CD1c-positive myeloid dendritic cell (primary cell): ENCODE measurements around the gene TLE1.
A peak's percentile ranks its signal among the peaks of the same experiment; 100 is the strongest.

ENCODE experiments used
- DNase-seq: peaks from one replicate; pipeline ENCODE4 v3.0.0-alpha.2; 2016; ENCODE audit errors: extremely low spot score

Gene TLE1

DNA sequence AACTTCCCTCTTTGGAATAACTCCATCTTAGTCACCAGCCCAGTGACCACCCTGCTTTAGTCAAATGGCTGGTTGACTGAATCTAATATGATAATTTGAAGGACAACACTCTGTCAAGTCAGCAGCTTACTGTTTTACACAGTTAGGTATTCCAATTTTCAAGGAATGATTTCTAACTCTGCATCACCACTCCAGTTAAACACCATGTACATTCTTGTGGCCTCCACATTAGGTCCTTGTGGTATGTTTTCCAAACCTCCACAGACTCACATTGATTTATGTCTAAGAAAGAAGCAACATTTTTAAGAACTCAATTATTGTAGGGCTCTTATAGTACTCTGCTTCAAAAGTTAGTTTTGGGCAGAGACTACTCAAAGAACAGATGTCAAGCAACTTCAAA lies 110.7 kb downstream of the TLE1 start:
- no peak for DNase-seq

DNA sequence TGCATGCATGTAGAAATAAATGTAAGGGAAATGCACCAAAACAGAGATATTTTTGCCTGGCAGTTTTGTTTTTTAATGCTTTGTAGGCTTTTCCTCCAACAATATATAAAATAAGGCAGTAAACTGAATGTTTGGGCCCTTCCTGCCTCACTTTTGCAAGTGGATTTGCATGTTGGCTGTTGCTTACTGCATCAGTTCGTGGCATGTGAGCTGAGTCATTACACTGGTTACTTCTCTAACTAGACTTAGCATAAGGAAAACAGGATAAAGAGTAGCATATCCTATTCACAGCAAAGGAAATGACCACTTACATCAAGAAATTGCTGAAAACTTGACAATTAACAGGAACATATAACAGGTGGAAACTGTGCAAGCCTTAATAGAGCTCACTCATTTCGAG lies 113.4 kb downstream of the TLE1 start:
- peak; percentile 19 for DNase-seq

DNA sequence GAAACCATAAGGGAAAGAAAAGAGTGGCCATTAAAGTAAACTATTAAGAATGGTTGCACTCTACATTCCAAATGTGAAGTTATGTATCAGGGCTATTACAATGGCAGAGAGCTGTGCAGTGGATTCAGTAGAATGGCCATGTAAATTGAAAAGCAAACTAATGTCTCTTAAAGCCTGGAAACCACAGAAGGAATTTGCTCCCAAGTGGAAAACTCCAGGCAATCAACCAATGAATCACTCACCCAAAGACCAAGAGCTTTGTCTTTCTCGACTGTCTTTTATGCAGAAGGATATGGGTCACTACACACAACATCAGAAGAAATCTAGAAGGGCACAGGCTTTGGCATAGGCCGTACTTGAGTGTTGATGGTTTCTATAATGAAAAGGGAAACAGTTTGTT lies 114.9 kb downstream of the TLE1 start:
- DNase-seq = no peak

DNA sequence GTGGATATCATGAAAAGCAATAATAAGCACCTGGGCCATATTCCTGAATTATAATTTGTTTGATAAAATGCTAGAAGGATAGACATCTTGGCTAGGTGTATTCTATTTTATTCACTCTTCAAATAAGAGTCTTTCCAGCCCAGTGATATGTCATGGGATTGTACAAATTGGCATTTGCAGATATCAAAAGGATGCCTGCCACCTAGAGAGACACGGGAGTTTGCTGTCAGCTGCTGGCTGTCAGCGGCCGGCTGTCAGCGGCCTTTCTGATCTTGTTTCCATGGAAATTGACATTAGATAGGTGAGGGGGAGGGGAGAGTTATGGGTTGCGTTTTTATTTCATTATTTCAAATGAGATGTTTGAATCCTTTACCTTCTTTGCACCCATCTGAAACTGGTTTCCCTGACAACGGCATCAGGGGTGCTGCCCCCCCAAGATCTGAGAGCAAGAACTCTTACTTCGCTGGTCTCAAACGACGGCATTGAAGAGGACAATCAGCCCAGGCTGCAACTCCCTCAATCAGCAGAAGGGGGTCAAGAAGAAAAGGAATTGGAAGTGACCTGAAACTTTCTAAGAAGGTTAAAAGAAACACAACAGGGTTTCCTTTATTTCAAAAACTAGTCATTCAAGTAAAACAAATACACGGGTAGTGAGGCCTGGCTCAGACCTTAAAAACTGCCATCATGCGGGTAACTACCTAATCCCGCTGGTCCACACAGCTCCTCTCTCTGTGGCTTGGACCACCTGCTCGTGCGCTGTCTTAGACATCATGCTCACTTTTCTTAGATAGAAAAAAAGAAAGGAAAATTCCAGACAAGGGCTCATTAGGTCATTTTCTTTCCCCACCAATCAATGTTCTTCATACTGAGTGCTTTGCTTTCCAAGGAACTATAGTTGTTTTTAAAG lies 115.7 kb downstream of the TLE1 start:
- no peak for DNase-seq

DNA sequence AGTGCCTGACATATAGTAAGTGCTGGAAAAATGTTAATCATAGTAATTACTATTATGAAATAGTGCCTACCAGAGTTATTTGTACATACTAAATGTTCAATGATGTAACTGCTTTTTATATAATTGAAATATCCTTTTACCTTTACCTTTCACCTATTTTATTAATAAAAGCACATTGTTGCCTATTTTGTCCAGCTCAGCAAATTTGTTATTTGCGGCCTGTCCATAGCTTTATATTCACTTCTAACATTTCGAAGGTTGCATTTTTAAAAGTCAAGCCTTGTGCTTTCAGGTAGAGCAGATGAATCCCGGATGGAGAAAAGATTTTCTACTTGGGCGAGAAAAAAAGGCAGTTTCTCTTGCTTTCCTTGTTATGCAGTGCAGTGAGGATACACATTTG lies 119.3 kb downstream of the TLE1 start:
- no peak for DNase-seq

DNA sequence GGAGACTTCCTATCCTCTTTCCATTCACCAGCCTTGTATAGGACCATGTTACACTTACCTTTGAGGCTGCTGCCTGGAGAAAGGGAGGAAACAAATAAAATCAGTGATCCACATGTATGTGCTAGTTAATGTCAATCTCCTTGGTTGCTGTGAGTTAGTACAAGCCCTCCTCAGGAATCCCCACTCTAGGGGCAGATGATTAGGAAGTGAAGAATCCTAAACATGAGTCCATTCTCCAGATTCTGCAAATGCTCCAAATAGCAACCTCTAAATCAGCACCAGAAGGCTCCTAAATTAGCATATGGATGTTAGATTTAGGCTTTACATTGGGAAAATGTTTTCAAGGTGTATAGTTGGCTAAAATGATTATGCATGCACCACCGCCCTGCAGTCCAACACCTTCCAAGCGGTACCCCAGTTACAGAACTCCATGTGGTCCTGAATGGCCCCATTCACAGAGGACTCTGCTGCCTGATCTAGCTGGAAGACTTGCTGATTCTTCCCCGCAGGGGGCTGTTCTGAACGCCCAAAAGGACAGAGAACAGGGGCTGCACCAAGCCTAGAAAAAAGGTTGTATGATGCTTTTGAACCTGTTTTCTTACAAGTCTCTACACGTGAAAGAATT lies 123.2 kb downstream of the TLE1 start:
- DNase-seq = no peak

DNA sequence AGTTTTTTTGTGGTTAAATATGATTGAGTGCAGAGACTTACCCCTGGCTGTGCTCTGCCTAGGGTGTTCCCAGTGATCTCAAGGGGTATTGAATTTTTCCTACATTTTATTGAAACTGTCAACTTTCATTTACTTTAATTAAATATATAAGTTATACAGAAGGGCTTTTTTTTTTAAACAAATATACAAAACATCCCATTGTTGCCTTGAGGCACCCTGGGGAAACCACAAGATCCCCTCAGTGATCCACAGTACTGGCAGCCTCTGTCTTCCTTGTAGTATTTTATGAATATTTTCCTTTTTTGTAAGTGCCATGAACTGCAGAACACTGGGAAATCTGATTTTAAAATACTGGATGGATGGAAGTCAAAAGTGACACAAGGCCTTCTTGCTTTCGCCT lies 123.7 kb downstream of the TLE1 start:
- DNase-seq = no peak

DNA sequence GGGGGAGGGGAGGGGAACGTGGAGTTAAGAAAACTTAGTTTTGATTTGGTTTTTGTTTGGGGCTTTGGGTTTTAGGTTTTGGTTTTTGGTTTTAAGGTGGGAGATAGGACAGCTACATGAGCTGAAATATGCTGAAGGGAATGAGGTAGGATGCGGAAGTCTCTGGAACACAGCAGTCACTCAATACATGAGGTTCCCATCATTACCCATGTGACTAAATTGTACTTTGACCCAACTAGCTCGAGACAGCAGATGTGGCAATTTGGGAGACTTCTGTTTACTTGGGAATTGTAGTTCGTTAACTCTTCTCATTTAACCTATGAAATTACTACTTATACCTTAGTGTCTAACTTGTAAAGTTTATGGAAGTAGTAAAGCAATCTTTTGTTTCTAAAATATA lies 124.2 kb downstream of the TLE1 start:
- no peak for DNase-seq

DNA sequence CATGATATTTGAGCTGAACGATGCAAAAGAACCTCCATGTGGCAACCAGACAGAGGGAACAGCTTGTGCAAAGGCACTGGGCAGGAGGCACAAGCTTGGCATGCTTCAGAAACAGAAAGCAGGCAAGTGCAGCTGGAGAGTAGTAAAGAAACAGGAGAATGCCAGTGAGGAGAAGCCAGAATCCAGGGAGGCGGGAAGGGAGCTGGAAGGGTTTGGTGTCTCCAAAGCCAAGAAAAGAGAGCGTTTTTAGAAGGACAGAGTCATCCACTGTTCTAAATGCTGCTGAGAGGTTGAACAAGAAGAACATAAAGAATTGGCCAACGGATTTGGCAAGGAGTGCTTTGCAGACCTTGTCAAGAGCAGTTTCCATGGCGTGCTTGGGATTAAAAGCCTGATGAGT lies 124.7 kb downstream of the TLE1 start:
- DNase-seq = no peak

DNA sequence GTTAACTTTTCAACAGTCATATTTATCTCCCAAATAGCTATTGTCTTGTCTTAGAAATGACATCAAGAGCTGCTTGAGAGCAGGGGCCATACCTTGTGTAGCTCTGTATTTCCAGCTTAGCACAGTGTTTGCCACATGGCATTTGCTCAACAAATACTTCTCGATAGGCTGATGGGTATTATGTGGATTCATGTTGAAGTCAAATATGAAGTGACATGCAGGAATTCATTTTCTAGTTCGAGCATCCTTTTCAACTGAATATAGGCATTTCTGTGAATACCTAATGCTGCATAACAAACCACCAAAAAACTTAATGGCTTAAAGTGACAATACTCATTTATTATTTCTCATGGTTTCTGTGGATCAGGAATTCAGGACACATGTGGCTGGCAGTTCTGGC lies 125.6 kb downstream of the TLE1 start:
- DNase-seq = no peak

DNA sequence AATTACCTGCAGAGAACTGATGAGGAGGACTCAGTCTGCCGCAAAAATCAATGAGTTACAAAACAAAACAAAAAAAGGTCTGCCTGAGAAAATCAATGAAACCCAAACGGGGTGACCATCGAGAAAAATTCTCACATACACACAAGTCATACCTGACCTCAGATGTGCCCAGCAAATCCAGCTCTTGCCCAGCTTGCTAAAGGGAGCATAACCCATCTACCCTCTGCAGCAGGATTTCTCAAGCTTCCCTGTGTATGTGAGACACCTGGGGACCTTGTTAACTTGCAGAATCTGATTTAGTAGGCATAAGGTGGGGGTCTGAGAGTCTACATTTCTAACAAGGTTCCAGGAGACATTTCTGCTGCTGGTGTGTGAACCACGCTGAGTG lies 126.3 kb downstream of the TLE1 start:
- no peak for DNase-seq

DNA sequence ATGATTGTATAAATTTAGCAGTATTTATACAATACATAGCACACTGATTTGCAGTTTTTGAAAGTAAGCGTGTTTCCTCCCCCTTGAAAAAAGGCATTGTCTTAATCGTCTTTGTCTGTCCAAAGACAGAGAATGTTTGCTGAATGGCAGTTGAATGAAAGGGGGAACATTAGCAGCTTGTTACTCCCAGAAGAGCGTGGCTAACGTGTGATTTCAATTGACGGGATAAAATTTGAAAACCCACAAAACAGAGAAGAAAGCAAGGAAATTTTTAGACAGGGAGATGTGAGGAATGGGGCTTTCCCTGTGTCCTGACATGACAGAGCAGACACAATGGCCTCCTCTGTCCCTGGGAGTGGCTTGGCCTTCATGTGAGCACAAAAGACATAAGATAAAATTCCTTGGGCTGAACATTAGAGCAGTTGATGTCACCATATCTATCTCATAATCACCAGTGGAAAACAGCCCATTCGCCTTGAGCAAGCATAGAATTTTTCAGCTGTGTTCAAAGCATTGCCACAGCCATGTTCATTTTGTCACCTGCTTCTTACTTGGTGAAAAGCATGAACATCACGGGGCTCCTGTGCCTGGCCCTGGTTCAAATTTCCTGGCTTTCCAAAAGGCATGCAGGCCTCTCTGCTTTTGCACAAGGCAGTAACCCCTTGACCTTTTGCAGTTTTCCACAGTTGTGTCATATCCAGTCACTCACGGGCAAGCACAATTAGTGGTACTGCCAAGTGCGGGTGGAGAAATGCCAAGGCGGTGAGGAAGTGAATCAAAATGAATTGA lies 126.9 kb downstream of the TLE1 start:
- no peak for DNase-seq

DNA sequence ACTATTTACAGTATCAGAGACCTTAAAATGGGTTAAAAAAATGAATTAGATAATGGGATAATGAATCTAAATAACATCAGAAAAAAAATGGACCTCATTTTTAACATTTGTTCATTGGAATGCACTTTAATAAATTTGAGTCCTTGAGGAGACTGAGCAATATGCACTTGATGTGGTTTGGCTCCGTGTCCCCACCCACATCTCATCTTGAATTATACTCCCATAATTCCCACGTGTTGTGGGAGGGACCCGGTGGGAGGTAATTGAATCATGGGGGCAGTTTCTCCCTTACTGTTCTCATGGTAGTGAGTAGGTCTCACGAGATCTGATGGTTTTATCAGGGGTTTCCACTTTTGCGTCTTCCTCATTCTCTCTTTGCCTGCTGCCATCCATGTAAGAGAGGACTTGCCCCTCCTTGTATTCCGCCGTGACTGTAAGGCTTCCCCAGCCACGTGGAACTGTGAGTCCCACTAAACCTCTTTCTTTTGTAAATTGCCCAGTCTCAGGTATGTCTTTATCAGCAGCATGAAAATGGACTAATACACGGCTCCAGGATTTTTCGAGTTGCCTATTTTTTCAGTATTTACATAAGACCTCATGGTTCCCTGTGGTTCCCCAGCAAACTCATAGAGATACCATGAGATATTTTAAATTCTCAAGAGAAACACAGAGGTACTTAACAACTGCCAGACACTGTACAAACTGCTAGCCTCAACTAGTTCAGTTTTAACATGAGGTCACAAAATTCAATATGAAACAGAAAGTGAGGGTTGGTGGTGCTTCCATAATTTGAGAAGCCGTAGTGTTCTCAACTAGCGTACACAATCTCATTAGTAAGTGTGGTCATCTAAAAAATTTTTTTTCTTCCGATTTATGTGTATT lies 128.3 kb downstream of the TLE1 start:
- DNase-seq = no peak

DNA sequence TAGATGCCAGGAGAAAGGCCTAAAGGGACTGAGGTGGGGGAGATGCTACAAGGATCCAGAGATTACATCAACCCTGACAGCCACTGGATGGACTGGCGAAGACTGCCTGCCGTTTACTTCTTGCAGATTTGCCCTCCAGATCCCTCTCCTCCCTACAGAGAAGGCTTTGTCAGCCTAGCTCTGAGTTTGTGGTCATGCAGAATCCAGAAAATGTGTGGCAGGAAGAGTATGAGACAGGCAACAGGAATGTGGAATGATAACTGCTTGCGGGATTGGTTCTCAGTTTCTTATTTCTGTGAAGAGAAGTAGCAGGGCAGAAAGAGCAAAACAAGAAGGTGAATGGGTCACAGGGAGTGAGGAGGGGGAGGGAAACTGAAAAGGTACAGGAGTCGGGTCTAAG lies 129.6 kb downstream of the TLE1 start:
- DNase-seq = no peak

DNA sequence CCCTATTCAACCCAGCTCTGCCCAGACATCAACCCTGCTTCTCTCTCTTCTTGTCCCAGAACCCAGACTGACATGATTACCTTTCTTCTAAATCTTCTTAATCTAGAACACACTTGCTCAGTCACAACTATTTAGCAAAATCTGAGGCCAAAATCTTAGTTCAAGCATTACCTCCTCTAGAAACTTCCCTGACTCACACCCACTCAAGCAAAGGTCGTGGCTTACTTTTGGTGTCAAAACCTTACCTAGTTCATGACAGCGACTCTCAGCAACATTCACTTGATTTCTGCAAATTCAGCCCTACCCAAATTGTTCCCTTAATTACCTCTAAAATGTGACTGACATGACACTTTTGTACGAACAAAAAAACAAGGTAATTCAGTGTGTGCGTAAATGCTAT lies 130.2 kb downstream of the TLE1 start:
- no peak for DNase-seq

DNA sequence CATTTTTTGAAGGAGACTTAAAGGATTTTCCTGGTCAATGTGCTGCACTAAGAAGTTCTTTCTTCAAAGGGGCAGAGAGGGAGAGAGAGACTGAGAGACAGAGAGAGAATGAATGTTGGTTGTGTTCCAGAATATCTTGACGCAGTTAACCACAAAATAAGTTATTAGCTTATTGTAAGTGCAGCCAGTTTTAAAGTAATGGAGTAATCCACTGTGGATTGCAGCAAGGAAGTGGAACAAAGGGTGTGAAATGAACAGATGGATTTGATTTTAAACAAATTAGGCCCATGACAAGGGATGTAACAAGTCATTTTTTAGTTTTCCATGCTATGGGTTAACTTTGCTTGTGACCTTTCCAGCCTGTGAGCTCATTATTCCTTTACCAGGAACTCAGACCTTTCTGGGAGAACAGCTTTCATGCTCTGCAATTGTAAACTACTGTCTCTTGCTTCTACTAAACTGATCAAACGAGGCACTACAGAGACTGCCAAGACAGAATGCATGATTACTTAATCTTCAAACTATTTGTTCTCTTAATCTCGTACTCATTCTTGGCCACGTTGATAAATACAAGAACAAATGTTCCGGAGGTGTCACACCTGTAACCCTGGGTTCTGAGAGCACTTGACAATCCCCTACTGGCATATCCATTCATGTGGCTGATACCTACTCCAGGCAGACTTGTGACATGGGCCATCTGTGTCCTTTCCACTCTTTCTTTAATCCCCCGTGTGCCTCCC lies 131.1 kb downstream of the TLE1 start:
- DNase-seq = no peak

DNA sequence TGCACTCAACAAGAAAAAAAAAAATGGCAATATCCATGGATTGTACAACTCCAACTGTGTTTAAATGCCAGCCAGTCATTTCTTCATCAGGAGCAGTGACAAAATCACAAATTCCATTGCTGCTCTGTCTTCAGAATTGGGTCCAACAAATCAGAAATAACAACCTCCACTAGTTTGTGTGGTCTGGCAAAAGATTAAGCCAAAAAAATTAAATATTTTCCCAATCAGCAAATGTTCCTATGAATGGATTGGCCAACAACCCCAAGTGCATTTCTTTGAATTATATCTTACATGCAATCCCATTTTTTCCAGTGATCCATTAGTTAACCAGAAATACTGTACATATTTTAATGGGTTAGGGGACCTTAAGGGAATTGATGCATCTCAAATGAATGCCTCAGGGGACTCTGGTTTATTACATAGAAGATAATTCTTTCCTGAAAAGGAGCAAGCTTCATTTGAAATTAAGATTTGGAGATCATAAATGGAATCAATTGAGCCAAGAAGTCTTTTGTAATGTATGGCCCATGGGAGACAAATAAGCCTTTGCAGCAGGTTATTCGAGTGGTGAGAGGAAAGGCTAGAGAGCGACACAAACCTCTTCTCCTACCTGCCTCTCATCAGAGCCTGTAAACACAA lies 131.8 kb downstream of the TLE1 start:
- DNase-seq = no peak

DNA sequence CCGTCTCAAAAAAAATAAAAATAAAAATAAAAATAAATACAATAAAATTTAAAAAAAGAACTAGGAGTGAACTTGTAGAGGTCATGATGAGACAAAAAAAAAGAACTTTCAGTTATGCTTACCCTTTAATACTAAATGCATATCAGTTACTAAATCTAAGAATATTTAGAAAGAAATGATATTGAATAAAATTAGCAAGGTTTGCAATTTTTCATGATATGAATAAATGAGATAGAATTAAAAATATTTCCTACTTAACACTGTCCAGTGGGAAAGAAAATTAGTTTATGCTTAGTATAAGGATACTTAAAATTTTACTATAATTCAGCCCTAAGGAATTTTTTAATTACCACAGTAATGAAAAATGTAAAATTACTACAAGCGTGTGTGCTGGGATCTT lies 132.4 kb downstream of the TLE1 start:
- no peak for DNase-seq

DNA sequence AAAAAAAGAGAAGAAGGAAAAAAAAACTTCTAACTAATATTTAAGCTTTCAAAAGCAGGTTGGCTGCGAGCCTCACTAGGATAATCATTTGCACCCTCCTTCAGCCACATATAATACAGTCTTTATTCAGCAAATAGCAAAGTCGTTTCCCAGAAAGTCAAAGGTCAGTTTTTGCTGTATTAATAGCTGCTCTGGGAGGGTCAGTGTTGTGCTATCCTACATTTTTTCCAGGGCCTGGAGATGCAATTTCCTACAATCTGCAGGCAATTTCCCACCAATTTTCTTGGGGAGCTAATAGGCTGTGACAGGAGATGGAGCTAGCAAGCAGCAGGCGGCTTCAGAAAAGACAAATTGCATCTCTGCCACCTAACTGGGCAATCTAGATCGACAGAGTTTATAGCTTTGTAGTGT lies 136.8 kb downstream of the TLE1 start:
- DNase-seq = no peak

DNA sequence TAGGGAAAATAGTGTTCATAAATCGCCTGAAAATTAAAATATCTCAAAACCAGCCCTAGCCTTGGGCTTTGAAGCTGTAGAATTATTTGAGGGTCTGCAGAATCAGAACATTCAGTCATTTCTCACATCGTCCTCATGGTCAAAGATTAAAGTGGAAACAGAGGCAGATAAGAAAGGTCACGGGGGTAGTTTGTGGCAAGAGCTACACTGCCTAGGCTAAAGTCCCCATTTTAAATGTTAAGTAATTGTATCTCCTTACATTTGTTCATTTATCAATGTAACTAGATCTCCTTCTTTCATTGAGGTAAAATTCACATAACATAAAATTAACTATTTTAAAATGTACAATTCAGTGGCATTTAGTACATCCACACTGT lies 139.2 kb downstream of the TLE1 start:
- no peak for DNase-seq
